GM19397 (cell line): Measurements from ENCODE around the gene NCCRP1.

Experiments used
- ATAC-seq: cut with Tn5 transposase; IDR thresholded peaks from one replicate; pipeline ENCODE4 v1.9.1; 2021; ENCODE audit warnings: mild to moderate bottlenecking, moderate library complexity; ENCODE audit not compliant: unreplicated experiment

Gene NCCRP1

DNA sequence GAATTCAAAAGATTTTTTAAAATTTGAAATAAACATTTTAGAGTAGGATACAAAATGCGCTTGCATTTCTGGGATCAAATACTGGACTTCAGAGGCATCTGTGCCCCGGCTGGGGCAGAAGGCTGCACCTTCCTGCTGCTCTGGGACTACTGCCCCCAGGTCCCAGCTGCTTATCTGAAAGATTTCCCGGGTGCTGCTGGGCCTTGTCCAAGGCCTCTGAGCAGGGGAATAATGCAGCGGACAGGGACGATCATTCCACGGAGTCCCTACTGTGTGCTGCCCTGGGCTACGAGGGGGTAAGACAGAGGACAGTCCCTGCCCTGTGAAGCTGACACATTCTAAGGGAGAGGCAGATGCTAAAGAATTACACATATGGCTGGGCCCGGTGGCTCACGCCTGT, 33.1 kb upstream of the NCCRP1 start:
- ATAC-seq: no peak

GRCh38 chr19:39164289-39164688, 32.5 kb upstream of the NCCRP1 start:
- no peak for ATAC-seq

GRCh38 chr19:39165857-39166256, 30.9 kb upstream of the NCCRP1 start:
- ATAC-seq: no peak

GRCh38 chr19:39166571-39167391, 30.0 kb upstream of the NCCRP1 start:
- no peak for ATAC-seq

- ATAC-seq: no peak
Measured at GRCh38 chr19:39167461-39168257, 29.1 kb upstream of the NCCRP1 start.

GRCh38 chr19:39168258-39169142, 28.3 kb upstream of the NCCRP1 start:
- ATAC-seq: no peak

DNA sequence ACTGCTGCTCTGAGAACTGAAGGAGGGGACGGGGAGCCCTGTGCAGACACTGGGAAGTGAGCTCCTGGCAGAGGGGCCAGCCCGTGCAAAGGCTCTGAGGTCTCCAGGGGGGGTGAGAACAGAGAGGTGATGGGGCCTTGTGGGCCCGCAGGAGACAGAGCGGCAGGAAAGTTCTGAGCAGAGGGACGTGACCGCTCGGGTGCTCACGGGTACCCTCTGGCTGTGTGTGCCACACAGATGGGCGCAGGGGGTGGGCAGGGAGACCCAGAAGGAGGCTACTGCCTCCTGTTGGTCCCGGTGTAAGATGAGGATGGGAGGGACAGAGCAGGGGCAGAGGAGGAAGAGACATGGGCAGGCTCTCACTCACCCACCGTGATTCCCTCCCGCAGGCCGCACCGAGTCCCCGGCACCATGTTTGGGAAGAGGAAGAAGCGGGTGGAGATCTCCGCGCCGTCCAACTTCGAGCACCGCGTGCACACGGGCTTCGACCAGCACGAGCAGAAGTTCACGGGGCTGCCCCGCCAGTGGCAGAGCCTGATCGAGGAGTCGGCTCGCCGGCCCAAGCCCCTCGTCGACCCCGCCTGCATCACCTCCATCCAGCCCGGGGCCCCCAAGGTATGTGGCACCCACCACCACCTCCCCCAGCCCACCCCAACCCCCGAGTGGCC, 27.5 kb upstream of the NCCRP1 start:
- ATAC-seq: no peak

- ATAC-seq: no peak
Measured at GRCh38 chr19:39170386-39171231, 26.2 kb upstream of the NCCRP1 start.

DNA sequence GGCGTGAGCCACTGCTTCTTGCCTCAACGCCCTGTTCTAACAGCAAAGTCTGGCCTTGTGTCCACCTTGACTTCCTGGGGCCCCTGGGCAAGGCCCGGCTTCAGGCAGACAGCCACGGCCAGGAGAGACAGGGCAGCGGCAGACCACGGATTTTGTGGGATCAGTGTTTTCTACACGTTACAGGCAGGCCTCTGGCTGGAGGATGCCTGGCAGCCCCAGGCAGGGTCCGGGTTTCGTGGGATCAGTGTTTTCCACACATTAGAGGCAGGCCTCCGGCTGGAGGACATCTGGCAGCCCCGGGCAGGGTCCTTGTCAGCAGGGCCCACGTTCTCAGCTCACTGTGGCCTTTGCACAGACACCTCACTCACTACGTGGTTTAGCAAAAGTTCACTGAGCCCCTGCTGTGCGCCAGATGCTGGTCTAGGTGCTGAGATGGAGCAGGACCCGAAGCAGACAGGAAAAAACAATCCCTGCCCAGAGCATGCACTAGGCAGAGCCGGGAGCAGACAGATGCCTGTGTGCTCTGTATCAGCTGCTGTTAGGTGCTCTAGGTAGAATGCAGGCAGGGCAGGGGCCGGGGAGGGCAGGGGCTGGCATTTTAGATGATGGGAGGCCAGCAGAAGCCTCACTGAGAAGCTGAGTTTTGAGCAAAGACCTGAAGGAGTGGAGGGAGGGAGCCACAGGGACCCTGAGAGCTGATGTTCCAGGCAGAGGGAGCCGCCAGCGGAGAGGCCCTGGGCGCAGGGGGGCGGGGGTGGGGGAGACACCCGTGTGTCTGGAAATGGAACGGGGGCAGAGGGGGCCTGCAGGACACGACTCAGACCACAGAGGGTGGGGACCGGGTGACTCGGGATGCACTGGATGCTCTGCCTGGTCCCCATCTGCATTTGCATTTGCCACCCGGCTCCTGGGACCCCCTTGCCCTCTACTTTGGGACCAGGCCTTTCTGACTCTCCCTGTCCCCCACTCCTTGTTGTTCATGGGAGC, 25.0 kb upstream of the NCCRP1 start:
- ATAC-seq: no peak

- no peak for ATAC-seq
Measured at GRCh38 chr19:39172700-39173501, 23.9 kb upstream of the NCCRP1 start.

DNA sequence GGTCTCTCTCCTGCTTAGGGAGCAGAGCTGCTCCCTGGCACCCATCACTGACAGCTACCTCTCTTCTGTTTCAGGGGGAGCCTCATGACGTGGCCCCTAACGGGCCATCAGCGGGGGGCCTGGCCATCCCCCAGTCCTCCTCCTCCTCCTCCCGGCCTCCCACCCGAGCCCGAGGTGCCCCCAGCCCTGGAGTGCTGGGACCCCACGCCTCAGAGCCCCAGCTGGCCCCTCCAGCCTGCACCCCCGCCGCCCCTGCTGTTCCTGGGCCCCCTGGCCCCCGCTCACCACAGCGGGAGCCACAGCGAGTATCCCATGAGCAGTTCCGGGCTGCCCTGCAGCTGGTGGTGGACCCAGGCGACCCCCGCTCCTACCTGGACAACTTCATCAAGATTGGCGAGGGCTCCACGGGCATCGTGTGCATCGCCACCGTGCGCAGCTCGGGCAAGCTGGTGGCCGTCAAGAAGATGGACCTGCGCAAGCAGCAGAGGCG, 23.2 kb upstream of the NCCRP1 start:
- no peak for ATAC-seq

DNA sequence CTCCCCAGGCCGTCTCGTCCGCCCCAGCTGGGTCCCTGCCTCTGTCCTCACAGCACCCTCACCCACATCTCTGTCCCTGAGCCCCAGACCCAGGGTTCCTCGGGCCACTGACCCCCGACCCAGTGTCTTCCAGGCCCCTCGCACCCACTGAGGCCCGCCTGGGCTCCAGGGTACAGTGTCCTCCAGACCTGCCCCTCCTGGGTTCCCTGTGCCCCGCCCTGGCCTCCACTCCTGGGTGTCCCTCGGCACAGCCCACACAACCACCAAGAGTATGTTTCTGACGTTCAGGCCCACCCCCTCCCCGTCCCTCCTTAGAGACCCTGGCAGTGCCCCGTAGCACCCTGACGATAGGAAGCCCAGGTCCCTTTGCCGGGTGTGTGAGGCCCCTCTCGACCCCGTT, 22.6 kb upstream of the NCCRP1 start:
- no peak for ATAC-seq

DNA sequence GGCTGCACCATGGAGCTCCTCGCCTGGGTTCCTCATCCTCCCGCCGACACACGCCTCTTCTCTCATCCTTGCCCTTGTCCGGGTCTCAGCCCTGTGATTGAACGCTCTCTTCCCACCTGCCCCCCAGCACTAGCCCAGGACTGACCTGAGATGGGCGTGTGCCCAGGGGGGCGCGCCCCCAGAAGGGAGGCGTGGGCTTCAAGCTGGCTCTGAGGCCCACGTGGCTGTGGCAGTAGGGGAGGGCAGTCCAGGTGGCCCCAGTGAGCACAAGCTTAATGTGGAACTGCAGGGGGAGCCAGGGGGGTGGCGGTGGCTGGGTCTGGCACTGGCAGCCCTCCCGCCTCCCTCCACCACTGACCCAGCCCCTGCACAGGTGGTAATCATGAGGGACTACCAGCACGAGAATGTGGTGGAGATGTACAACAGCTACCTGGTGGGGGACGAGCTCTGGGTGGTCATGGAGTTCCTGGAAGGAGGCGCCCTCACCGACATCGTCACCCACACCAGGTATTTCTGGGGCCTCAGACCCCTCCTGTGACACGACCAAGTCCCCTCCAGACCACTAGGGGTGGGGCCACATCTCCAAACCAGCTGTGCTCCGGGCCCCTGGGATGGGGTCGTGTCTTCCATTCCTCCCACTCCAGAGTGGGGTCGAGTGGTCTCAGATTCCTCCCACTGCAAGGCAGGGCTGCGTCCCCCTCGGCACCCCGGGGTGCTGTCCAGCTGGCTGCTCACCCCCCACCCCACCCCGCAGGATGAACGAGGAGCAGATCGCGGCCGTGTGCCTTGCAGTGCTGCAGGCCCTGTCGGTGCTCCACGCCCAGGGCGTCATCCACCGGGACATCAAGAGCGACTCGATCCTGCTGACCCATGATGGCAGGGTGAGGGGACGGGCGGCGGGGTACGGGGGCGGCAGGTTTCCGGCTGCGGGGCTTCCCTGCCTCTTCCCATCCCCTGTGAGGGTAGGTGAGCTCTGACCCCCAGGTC, 21.9 kb upstream of the NCCRP1 start:
- no peak for ATAC-seq

DNA sequence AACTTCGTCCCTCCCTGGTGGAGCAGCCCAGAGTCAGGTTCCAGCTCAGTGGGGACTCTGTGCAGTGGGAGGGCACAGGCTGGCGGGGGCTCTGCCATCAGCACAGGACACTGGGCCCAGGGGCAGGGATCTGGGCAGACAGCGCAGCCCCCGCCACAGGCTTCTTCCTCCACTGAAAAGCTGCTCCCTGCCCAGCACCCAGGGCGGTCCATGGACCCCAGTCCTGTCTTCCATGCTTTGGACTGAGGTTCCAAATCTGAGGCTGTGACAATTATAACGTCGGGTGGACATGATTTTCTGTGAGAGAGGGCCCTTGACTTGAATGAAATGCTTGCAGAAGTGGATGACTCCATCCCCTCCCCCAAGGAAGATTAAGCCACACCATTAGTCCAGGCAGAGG, 21.2 kb upstream of the NCCRP1 start:
- ATAC-seq: no peak

DNA sequence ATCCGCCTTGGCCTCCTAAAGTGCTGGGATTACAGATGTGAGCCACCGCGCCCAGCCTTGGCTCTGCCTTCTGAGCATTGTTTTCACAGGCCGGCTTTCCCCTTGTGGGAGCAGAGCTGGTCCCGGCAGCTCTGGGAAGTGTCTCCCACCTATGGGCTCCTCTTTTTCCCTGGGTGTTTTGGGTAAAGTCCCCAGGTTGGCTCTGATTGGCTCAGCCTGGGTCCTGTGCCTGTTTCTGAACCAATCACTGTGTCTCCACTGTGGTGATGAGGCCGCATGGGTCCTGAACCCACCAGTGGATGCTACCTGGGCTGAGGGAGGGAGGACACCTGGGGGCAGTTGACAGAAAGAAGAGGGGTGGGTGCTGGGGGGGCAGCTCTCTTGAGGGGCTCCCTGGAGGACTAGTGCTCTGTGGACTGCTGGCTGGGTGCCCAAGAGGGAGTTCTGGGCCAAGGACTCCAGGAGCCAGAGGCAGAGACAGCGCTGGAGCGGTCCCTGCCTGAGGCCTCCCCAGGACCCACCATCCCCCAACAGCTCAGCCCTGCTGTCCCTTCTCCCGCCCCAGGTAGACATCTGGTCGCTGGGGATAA, 19.6 kb upstream of the NCCRP1 start:
- ATAC-seq: no peak

DNA sequence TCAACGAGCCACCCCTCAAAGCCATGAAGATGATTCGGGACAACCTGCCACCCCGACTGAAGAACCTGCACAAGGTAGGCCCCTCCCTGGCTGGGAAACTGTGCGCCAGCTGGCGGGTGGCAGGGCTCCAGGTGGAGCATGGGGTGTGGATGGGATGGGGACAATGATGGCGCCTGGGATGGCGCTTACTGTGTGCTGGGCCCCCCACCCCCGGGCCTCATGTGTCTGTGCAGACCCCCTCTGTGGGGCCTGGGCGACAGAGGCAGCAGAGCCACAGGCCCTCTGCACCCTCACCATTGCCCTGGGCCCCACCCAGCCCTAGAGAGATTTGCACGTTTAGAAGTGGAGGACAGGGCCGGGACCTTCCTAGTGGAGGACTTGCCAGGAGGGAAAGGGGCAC, 19.0 kb upstream of the NCCRP1 start:
- ATAC-seq: no peak
